HG03558 (cell line): ENCODE data around the gene EFHC1.

Source experiments
- ATAC-seq: cut with Tn5 transposase; IDR thresholded peaks from one replicate; pipeline ENCODE4 v1.9.1; 2021; ENCODE audit warnings: moderate number of reproducible peaks; ENCODE audit not compliant: unreplicated experiment; ENCODE audit errors: extremely low read depth

The EFHC1 gene

DNA sequence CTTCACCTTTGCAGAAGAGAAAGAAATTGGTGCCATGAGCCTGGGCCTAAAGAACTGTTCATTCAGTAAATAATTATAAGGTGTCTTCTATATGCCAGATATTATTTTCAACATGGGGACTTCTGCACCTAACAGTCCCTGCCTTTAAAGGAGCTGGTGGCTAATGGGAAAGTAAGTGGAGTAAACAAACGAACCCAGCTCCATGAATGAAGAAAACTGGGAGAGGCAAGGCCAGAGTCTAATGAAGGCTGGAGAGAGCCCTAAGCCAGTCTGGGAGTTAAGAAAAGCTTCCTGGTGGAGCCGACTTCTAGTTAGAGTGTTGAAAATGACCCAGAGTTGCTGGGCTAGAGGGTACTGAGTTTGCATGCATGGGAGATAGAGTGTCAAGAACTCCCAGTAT lies 24.2 kb upstream of the EFHC1 start:
- no peak for ATAC-seq

DNA sequence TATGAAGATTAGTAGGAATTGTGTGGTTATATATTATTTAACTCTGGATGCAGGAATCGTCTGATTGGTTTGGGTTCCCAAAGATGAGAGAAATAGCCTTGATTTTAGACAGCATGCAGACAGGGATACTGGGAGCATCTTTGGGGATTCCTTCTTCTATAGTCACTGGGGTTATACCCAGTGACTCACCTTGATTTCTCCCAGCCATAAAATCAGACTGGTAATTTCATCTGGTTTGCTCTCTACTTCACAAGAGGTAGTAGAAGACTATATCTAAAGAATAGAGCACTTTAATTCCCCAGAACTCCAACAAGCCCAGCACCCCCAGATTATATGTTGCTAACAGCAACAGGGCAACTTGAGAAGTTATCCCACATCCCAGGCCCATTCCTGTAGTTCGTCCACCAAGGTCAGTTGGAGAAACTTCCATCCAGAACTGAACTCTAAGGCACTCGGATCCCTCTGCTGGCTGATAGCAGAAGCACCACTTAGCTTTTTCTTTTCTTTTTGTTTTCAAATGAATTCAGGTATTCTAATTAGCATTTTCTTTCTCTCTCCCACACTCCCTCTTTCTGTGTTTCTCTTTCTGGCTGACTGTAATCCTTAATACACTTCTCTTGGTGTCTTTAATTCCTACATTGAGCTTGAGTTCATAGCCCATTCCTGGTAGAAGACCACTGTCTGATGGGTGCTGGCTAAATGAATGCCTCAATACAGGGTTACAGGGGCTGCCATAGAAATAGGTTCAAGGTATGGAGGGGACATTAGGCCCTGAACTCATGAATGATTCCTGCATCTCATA lies 20.4 kb upstream of the EFHC1 start:
- ATAC-seq: no peak

DNA sequence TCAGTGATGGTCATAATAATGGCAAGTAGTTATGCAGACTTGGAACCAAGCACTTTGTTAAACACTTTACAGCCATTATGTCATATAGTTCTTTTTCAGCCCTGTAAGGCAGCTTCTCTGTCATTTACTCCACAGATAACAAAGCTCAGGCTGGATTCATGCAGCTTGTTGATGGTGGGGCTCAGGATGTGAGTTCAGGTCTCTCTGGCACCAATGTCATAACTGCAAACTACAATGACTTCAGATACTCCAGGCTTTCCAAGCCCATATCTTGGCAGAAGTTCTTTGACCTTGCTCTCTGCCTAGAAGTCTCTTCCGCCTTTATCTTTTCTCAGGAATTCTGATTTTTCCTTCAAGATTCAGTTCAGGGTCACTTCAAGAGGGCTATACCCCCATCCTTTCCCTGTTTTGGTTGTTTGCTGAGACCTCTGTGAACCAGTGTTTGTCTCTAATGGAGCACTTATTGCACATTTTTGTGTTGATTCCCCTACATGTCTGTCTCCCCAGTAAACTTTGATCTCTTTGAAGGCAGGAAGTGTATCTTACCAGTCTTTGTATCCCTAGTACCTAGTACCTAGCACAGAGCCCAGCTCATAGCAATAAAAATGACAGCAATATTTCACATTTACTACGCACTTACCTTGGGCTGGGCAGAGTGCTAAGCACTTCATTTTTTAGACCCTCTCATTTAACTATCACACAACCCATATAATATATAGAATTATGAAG lies 19.7 kb upstream of the EFHC1 start:
- ATAC-seq: no peak

DNA sequence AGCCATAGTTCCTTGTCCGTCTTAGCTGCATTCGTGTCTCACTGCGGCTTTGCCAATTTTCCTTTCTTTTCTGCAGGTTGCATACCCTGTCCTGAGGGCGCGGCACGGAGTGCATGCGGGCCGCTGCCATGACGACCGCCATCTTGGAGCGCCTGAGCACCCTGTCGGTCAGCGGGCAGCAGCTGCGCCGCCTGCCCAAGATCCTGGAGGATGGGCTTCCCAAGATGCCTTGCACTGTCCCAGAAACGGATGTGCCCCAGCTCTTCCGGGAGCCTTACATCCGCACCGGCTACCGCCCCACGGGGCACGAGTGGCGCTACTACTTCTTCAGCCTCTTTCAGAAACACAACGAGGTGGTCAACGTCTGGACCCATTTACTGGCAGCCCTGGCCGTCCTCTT lies 17.1 kb upstream of the EFHC1 start:
- ATAC-seq: no peak

DNA sequence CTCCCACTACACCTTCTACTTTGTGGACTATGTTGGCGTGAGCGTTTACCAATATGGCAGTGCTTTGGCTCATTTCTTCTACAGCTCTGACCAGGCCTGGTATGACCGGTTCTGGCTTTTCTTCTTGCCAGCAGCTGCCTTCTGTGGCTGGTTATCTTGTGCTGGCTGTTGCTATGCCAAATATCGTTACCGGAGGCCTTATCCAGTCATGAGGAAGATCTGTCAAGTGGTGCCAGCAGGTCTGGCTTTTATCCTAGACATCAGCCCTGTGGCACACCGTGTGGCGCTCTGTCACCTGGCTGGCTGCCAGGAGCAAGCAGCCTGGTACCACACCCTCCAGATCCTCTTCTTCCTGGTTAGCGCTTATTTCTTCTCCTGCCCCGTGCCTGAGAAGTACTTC lies 16.5 kb upstream of the EFHC1 start:
- no peak for ATAC-seq

DNA sequence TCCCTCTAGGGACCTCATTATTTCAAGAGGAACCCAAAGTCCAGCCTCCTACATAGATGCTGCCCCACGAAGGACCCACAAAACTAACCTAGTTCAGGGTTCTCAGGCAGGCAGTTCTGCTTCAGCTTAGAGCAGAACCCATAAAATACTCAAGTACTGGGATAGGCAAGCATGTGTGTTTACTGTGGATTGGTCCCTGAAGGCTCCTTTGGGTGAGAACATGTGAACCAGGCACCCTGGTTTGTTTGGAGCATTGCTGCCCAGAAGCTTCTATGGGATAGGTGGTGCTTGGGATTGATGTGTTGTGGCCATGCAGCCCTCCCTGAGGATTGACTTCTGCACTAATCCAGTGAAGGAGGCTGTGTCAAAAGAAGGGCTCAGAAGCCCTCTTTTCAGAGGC lies 14.9 kb upstream of the EFHC1 start:
- ATAC-seq: no peak

DNA sequence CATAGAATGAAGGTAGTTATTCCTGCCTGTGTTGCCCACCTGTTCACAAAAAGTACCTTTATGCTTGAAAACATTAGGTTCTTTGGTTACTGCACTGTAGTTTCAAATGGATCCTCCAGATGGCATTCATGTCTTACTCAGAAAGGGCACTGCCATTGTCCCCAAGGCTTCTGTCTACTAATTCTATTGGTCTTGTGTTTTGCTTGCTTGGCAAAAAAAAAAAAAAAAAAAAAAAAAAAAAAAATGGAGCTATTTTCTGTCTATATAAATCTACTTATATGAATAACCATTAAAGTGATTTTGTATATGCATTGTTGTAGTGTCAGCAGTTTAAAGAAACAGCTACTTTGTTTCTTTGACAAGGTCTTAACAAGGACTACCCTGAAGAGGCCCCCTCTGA lies 12.7 kb upstream of the EFHC1 start:
- ATAC-seq: no peak

DNA sequence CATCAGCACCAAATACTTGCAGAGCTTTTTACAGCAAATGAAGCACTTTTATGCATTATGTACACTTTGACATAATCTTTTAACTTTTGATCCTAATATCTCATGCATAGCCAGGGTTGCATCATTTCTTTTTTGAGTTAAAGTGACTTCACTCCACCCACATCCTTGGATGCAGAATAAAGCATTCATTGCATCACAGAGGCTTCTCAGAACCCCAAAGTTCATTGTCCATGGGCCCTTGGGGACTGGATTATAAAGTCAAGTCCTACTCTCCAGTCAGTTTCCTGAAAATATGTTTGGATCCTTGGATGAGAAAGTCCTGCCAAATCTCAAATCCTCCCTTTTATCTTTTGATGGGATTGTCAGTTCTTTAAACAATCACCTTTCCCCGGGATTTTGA lies 10.6 kb upstream of the EFHC1 start:
- ATAC-seq: no peak

DNA sequence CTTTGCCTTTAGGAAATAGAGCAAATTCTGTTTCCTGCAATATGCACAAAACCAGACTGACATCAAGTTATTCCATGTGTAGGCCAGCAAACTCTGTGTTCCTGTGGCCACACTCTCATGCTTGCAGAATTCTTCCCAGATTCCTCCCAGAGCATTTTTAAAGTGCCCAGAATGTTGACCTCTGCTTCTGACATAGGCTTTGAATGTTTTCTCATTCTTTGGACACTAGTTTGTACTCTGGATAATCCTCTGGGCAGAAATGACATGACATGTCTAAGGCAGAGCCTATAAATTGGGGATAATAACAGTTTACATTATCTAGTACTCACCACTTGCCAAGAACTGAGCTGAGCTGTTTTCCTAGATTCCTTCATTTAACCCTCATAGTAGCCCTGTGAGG lies 9.2 kb upstream of the EFHC1 start:
- no peak for ATAC-seq

DNA sequence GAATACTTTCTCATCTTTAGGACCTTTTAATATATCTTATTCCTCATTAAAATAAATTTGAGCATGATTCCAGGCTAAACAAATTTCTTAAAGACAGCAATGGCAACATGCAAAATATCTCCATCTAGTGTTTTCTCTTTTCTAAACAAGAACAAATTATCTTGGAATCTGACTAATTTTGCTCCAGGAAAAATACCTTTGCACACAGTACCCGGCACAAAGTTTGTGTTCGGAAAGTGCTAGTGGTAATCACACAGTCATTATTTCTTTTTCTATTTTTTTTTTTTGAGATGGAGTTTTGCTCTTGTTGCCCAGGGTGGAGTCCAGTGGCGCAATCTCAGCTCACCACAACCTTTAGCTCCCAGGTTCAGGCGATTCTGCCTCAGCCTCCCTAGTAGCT lies 8.2 kb upstream of the EFHC1 start:
- no peak for ATAC-seq

DNA sequence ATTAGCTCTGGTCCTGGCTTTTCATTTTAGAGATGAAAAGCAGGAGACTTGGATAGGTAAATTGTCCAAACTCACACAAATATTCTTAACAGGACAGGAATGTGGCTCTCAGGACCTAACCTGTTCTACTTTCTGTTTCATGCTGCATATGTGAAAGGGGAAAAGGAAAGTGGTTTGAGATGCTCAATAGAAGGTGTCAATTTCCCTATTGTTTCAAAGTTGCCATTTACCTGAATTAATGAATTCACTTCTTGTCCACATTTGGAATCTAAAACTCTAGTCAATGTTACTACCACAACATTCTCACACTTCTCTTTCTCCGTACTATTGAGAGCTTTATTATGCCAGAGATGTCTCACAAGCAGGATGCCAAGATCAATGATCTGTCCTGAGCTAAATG lies 4.8 kb upstream of the EFHC1 start:
- ATAC-seq: no peak

DNA sequence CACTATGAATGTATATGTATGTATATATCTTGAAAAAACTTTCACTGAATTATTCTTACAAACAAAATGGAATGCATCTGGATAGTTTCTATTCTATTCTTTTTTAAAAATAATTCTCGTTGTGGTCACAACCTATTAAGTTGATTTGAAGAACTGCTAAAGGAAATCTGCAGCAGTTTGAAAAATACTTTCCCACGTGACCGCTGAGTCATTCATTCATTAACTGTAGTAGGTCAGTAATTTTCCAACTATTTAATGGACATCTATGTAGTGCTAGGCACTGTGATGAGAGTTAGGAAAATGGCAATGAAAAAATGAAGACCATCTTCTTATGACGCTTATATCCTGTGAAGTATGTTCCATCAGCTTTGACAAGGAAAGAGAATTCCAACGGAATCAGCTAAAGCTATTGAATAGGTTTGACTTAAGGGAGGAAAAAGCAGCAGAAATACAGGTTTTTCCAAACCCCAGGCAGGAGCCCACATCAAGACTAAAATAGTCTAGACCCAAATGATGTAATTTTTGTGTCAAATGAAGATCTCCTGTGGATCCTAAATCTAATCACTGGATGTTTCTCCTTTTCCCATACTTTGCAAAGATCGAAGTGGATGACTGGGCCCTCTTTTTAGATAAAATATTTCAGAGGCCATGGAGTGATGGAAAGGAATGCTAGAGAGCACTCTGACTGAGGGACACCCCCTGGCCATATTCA lies 4.1 kb upstream of the EFHC1 start:
- ATAC-seq: no peak

DNA sequence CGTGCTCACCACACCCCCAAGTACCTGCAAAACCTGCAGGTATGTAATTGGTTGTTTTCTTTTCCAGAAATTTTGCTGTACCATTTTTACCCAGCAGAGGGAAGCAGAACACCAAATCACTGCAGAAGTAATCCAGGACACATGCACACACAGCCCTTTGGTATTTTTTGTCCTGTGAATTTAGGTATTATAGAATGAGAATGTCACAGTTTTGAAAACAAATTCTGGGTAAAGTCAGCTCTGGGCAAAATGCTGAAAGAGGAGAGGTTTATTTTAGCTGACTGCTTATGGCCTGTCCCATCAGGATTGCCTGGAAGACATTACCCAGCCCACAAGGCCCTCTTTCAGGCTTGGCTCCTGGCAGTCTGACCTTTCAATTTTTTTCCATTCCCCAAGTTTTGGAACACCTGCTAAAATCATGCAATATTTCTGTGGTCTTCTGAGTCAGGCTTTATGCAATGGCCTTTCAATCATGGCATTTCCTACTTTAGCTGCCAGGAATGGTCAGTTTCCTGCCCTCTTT lies 3.5 kb upstream of the EFHC1 start:
- ATAC-seq: no peak

DNA sequence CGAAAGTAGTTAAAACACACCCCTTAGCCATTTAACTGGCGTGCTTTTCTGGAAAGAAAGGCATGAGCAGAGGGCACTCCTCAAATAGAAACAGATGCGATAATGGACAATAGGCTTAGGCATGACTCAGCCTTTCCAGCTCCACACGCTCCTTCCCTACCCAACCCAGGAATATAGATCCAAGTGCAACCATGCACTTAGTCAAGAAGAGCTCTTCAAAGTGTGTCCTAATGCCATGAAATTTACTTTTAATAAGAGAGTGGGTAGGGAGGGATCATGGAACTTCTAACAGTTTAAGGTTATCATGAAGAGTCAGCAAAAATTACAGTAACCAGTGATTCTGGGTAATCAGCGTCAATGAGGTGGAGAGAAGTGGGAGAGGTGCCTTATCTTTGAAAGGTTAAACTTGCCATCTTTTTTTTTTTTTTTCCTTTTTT lies 2.4 kb upstream of the EFHC1 start:
- ATAC-seq: no peak

DNA sequence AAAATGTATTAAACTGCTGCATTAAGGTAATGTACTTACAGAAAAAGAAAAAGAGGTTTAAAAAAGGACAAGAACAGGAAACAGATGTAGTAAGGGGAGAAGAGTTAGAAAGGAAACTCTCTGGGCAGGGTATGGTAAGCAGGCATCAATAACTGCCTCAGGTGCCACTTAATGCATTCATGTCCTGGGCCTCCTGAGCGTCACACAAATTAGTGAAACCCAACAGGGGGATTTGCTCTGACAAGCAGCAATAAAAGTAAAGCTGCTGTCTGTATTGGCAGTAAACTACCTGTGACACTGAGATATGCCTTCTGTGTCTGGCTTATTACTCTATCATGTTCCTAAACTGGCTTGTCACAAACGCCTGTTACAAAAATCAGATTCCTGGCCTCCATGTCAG lies 1.5 kb upstream of the EFHC1 start:
- ATAC-seq: no peak

DNA sequence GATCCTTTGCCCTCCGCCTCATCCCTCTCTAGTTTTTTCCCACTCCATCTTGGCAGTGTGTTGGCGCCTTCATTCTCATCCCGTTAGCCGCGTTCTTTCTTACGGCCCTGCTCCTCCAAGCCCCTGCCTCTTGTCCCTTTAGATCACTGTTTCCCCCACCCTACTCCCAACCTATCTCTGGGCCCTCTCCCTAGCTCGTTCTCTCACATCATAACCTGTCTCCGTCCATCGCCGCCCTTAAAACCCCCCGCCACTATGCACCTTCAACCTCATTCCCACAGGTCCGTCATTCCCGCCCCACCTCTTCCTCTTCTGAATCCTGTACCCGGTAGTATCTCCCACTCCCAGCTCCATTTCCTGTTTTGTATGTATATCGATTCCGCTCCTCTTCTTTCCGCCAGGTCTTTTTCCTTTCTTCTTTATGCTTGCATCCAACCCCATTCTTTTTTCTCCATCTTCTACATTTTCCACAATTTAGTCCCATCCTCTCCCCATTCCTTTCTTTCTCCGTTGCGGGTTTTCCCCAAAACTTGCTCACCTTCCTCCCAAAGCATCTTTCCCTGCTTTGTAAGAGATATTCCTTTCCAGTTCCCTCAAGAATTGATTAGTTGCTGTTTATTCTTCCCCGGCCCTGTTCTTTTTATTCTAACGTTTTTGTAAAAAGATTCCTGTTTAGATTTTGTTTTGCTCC lies 671 bp downstream of the EFHC1 start:
- no peak for ATAC-seq

DNA sequence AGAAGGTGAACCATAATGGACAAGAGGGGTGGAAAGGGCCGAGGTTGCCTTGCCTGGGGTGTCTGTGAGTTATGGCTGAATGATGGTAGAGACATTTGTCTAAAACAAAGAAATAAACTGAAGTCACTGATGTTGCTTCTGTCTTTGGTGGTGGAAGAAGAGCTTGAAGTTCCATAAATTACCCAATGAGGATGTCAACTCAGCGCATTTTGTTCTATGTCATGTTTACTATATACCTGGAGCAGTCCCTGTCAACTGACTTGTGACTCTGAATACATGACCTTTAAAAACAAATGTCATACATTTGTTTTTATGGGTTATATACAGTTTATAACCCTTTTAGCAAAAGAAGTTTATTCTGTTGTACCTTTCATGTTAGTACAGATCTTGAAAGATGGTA lies 2.0 kb downstream of the EFHC1 start:
- no peak for ATAC-seq

DNA sequence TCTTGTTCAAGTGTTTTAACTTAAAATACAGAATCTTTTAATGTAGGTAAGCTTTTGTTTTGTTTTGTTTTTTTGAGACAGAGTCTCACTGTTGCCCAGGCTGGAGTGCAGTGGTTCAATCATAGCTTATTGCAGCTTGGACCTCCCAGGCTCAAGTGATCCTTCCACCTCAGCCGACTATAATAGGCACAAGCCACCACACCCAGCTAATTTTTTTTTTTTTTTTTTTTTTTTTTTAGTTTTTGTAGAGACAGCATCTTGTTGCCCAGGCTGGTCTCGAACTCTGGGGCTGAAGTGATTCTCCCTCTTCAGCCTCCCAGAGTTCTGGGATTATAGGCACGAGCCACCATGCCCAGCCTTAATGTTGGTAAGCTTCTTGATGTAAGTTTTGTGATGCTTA lies 3.3 kb downstream of the EFHC1 start:
- no peak for ATAC-seq

DNA sequence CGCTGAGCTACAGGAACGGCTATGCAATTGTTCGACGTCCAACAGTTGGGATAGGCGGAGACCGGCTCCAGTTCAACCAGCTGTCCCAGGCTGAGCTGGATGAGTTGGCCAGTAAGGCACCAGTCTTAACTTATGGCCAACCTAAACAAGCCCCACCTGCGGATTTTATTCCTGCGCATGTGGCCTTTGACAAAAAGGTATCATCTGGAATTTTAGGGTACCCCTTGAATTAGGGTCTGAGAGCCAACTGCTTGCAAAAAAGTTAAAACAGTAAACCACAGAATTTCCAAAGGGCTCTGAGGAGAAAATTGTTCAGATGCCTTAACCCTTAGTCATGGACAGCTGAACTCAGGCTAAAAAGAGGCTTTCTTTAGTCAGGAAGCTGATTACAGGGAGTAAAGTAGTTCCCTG lies 3.8 kb downstream of the EFHC1 start:
- no peak for ATAC-seq

DNA sequence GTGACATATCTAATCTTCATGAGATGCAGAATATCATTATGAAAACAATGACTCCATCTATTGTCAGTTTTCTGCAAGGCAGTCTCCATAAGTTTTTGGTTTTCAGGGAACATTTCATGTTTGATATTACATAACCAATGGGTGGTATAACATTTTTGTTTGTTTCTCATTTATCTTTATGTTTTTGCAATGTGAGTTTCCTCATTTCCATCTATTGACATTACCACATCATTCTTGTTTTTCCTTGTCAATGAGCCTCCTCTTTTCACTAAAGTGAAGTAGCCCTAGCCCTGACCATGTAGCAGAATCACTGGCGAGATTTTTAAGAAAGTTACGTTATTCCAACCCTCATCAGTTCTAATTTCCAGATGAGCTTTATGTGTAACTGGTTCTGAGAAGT lies 4.4 kb downstream of the EFHC1 start:
- no peak for ATAC-seq

DNA sequence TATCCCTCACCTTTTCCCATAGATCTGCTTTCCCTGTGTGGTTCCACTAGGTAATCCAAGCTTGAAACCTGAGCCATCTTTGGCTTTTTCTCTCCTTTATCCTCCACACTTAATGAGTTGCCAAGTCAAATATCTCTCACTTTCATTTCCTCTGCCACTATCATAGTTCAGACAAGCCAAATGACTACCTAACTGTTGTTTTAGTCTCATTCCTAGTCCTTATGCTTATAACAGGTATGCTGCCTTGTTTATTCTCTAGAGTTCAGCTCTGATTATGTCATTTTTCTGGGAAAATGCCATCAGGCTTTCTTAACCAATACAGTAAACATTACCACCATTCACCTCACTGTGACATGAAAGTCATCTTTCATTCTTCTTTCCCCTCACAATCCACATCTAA lies 6.5 kb downstream of the EFHC1 start:
- ATAC-seq: peak; percentile 70
